IMR-90 (cell line): Measurements from ENCODE around the gene LELP1. TPM values are rescaled to one million over a fixed set of nuclear protein-coding genes. Genes with fewer than 3 reads are reported as not detected.

Experiments used
- ATAC-seq: fragments of 200-7000 bp; cut with Tn5 transposase; 2 replicates; pipeline ENCODE4 v1.9.1; 2020; ENCODE audit warnings: low read depth, mild to moderate bottlenecking, moderate library complexity
- BruUV-seq: library from RNA; stranded (reverse); fragments of 400-500 nt; replicated peaks from 2 replicates; lab custom pipeline; 2021; lab: Mats Ljungman, UMichigan
- CTCF ChIA-PET: fragments of 300-600 bp; formaldehyde crosslinking; extraction: SDS; loops from one replicate; lab custom pipeline; 2021; ENCODE audit warnings: antibody characterized with exemption; lab: Yijun Ruan, JAX
- POLR2A ChIA-PET: fragments of 300-600 bp; sonication (Branson Sonifier 250); formaldehyde crosslinking; loops from one replicate; lab custom pipeline; 2022; ENCODE audit warnings: antibody characterized with exemption; ENCODE audit not compliant: unreplicated experiment; lab: Charles Lee
- DNase-seq: peaks from one replicate; pipeline ENCODE4 v3.0.0; 2013
- H2AFZ ChIP-seq: replicated peaks from 2 replicates; pipeline ENCODE3; 2013; ENCODE audit warnings: low read length, mild to moderate bottlenecking; ENCODE audit not compliant: poor library complexity
- H2AK5ac ChIP-seq: 2 replicates; pipeline ENCODE4 v1.6.1; 2013; ENCODE audit warnings: low read depth, low read length, inconsistent platforms
- H2AK9ac ChIP-seq: replicated peaks from 2 replicates; pipeline ENCODE3; 2013; ENCODE audit warnings: mild to moderate bottlenecking, low read depth, low read length, moderate library complexity; ENCODE audit not compliant: poor library complexity
- H2BK120ac ChIP-seq: 2 replicates; pipeline ENCODE4 v1.6.1; 2013; ENCODE audit warnings: low read depth, low read length, inconsistent platforms
- H2BK15ac ChIP-seq: 3 replicates; pipeline ENCODE4 v1.6.1; 2013; ENCODE audit warnings: low read depth, low read length, inconsistent platforms
- H2BK20ac ChIP-seq: 2 replicates; pipeline ENCODE4 v1.6.1; 2013; ENCODE audit warnings: low read depth, mild to moderate bottlenecking, inconsistent platforms, low read length, moderate library complexity
- H2BK5ac ChIP-seq: 2 replicates; pipeline ENCODE4 v1.6.1; 2013; ENCODE audit warnings: mild to moderate bottlenecking, low read depth, low read length, inconsistent platforms; ENCODE audit not compliant: poor library complexity, severe bottlenecking
- H3K14ac ChIP-seq: replicated peaks from 2 replicates; pipeline ENCODE4 v1.6.1; 2013; ENCODE audit warnings: low read depth, low read length, inconsistent platforms
- H3K18ac ChIP-seq: 2 replicates; pipeline ENCODE4 v1.6.1; 2013; ENCODE audit warnings: low read depth, low read length, control low read depth
- H3K23ac ChIP-seq: 2 replicates; pipeline ENCODE4 v1.6.1; 2013; ENCODE audit warnings: low read depth, low read length, inconsistent platforms
- H3K27ac ChIP-seq: 2 replicates; pipeline ENCODE4 v1.5.1; 2013; ENCODE audit warnings: mild to moderate bottlenecking, control low read depth, low read length; ENCODE audit not compliant: insufficient read depth
- H3K27me3 ChIP-seq: 2 replicates; pipeline ENCODE4 v1.6.1; 2013; ENCODE audit warnings: low read length; ENCODE audit not compliant: control insufficient read depth, insufficient read depth
- H3K36me3 ChIP-seq: 2 replicates; pipeline ENCODE4 v1.6.1; 2013; ENCODE audit warnings: low read length, mixed read lengths; ENCODE audit not compliant: control insufficient read depth, insufficient read depth
- H3K4ac ChIP-seq: 2 replicates; pipeline ENCODE4 v1.6.1; 2013; ENCODE audit warnings: low read depth, low read length, inconsistent platforms
- H3K4me1 ChIP-seq: 2 replicates; pipeline ENCODE4 v1.6.1; 2013; ENCODE audit warnings: low read length, mixed read lengths; ENCODE audit not compliant: control insufficient read depth, insufficient read depth
- H3K4me2 ChIP-seq: 2 replicates; pipeline ENCODE4 v1.6.1; 2013; ENCODE audit warnings: low read depth, mild to moderate bottlenecking, control low read depth, low read length, moderate library complexity
- H3K4me3 ChIP-seq: 2 replicates; pipeline ENCODE4 v1.5.1; 2013; ENCODE audit warnings: low read depth, mild to moderate bottlenecking, control low read depth, low read length, moderate library complexity; ENCODE audit not compliant: insufficient read depth
- H3K56ac ChIP-seq: 2 replicates; pipeline ENCODE4 v1.6.1; 2013; ENCODE audit warnings: low read length, inconsistent platforms; ENCODE audit not compliant: insufficient read depth; ENCODE audit errors: extremely low read depth
- H3K79me1 ChIP-seq, 2 experiments: 2 replicates each; pipeline ENCODE4 v1.6.1; 2013; ENCODE audit warnings: low read length in 2 of 2, inconsistent platforms in 1 of 2, low read depth in 1 of 2
- H3K9ac ChIP-seq: 2 replicates; pipeline ENCODE4 v1.6.1; 2013; ENCODE audit warnings: low read depth, low read length, control low read depth
- H3K9me1 ChIP-seq: 2 replicates; pipeline ENCODE4 v1.6.1; 2013; ENCODE audit warnings: low read length, inconsistent platforms; ENCODE audit not compliant: insufficient read depth
- H3K9me3 ChIP-seq: 2 replicates; pipeline ENCODE4 v1.6.1; 2013; ENCODE audit warnings: low read length; ENCODE audit not compliant: control insufficient read depth, insufficient read depth
- H4K20me1 ChIP-seq: 2 replicates; pipeline ENCODE4 v1.6.1; 2013; ENCODE audit warnings: low read length, inconsistent platforms; ENCODE audit not compliant: insufficient read depth
- H4K5ac ChIP-seq: 2 replicates; pipeline ENCODE4 v1.6.1; 2013; ENCODE audit warnings: mild to moderate bottlenecking, low read depth, low read length, control low read depth
- H4K8ac ChIP-seq, 2 experiments: 2 replicates each; pipeline ENCODE4 v1.6.1; 2013; ENCODE audit warnings: low read depth in 2 of 2, low read length in 2 of 2, control low read depth in 1 of 2, inconsistent platforms in 1 of 2
- H4K91ac ChIP-seq: 2 replicates; pipeline ENCODE4 v1.6.1; 2013; ENCODE audit warnings: low read depth, low read length, inconsistent platforms; ENCODE audit not compliant: insufficient read depth
- POLR2A ChIP-seq: IDR thresholded peaks from 2 replicates; pipeline ENCODE4 v1.6.1; 2012; ENCODE audit warnings: mild to moderate bottlenecking, low read depth, low read length
- RFX5 ChIP-seq: IDR thresholded peaks from 2 replicates; pipeline ENCODE4 v1.8.0; 2012; ENCODE audit warnings: low read depth, mild to moderate bottlenecking, low read length, moderate library complexity
- WGBS, 2 experiments: methylation state at CpG; one replicate each; pipeline versions ENCODE4 v1.1.5 to v1.1.7; 2013; ENCODE audit warnings: missing lambda C conversion rate in 2 of 2; ENCODE audit not compliant: insufficient read length in 1 of 2; ENCODE audit errors: extremely low coverage in 2 of 2; 5-methylcytosine and 5-hydroxymethylcytosine counted together
- dilution Hi-C: fragments of 300-500 bp; cut with HindIII; formaldehyde crosslinking; loops from one replicate; pipeline ENCODE4 v1.14.3; 2018; ENCODE audit warnings: low sequenced_read_pairs; ENCODE audit not compliant: unreplicated experiment
- in situ Hi-C: fragments of 300-500 bp; cut with MboI; formaldehyde crosslinking; loops from 3 replicates; pipeline ENCODE4 v1.14.3; 2019; ENCODE audit warnings: low sequenced_read_pairs, inconsistent platforms, mixed read lengths
- intact Hi-C: fragments of 100-400 bp; cut with micrococcal nuclease; formaldehyde crosslinking; loops from 2 replicates; pipeline ENCODE4 v1.10.0; 2022
- polyA plus RNA-seq, 3 experiments: library from polyadenylated mRNA; depleted of rRNA; stranded (reverse); fragments of >200 nt; gene quantifications; 2 replicates each; pipeline ENCODE4 v1.2.3, GENCODE V29; 2012; ENCODE audit warnings: low replicate concordance in 1 of 3
- total RNA-seq: library from RNA; depleted of rRNA; stranded (reverse); fragments of >200 nt; gene quantifications from 2 replicates; pipeline ENCODE4 v1.2.3, GENCODE V29; 2012

The LELP1 gene
- total and polyA plus RNA-seq, 2 of the 4 experiments (the other 2 are of a cell fraction), result not detected

DNA sequence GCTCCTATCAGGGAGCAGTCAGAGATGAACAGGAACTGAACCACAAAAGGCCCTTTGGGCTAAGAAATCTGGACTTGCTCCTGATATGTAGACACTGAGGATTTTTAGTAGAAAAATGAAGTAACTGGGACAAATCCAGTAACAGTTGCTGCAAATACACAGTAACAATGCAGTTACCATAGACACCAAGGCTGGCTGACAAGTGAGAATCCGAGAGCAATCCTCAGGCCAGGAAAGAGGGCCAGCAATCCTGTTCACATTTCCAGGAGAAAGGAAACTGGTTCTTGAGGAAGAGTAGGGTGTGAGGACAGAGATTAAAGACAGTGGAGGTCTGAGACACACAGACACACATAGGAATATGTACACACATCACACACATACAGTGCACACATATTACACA is 46.9 kb downstream of the LELP1 start:
- H2BK5ac ChIP-seq, result no peak overlapping the region
- no peak overlapping the region for H4K91ac ChIP-seq
- ChIA-PET CTCF (interaction anchor here (0.6 kb wide), 1 partner anchor 19 kb away, joined by 3 read pairs; no protein-coding TSS in a partner anchor), POLR2A (no interaction called here)
- H3K9ac ChIP-seq, result no peak overlapping the region
- no peaks in the 10 kb centered on the region for H3K36me3 ChIP-seq
- no peak overlapping the region for H4K5ac ChIP-seq
- no TSS peak for BruUV-seq
- dilution Hi-C loops, result no loop called here
- no peak overlapping the region for H3K23ac ChIP-seq
- 0% methylated on average over 1 of the region's 1 CpG; no CpG with 5 or more reads in 1 of the 2 experiments for WGBS, 2 experiments
- no peaks in the 10 kb centered on the region for H4K20me1 ChIP-seq
- ATAC-seq, result no peak
- H4K8ac ChIP-seq, result no peak overlapping the region
- TF ChIP-seq RFX5 (no peak), POLR2A (no peak)
- no peak overlapping the region for H3K18ac ChIP-seq
- H3K27me3 ChIP-seq, result no peaks in the 10 kb centered on the region
- H3K9me1 ChIP-seq, result no peaks in the 10 kb centered on the region
- in situ Hi-C loops, result no loop called here
- H3K14ac ChIP-seq, result no peak overlapping the region
- no peak overlapping the region for H3K56ac ChIP-seq
- no peak overlapping the region for H2AK5ac ChIP-seq
- no peak overlapping the region for H2AK9ac ChIP-seq
- H2BK15ac ChIP-seq, result no peak overlapping the region
- no peak overlapping the region for H2BK120ac ChIP-seq
- H3K4me3 ChIP-seq, result no peak overlapping the region
- no peak overlapping the region for H2AFZ ChIP-seq
- no peak overlapping the region for H3K27ac ChIP-seq
- H3K4me1 ChIP-seq, result no peaks in the 10 kb centered on the region
- no peaks in the 10 kb centered on the region for H3K79me1 ChIP-seq
- DNase-seq, result no peak
- H2BK20ac ChIP-seq, result no peak overlapping the region
- no peak overlapping the region for H3K4me2 ChIP-seq
- no peaks in the 10 kb centered on the region for H3K9me3 ChIP-seq
- intact Hi-C loops, result no loop called here
- H3K4ac ChIP-seq, result no peak overlapping the region
